HG03521 (cell line): Measurements from ENCODE around the gene CACNB2.
"Not testable (repeated sequence)": the region's sequence is repeated elsewhere in the genome, so short reads cannot be mapped to it uniquely, and the experiment has no call there.

Experiments
- ATAC-seq: cut with Tn5 transposase; IDR thresholded peaks from one replicate; pipeline ENCODE4 v1.9.1; 2021; ENCODE audit warnings: mild to moderate bottlenecking, moderate library complexity; ENCODE audit not compliant: unreplicated experiment

CACNB2 gene

GRCh38 chr10:18554479-18554878 is 414.3 kb downstream of the CACNB2 start:
- ATAC-seq, result no peak

- no peak for ATAC-seq
Measured at GRCh38 chr10:18556522-18557147, 416.4 kb downstream of the CACNB2 start.

GRCh38 chr10:18557960-18558359 is 417.7 kb downstream of the CACNB2 start:
- no peak for ATAC-seq

DNA sequence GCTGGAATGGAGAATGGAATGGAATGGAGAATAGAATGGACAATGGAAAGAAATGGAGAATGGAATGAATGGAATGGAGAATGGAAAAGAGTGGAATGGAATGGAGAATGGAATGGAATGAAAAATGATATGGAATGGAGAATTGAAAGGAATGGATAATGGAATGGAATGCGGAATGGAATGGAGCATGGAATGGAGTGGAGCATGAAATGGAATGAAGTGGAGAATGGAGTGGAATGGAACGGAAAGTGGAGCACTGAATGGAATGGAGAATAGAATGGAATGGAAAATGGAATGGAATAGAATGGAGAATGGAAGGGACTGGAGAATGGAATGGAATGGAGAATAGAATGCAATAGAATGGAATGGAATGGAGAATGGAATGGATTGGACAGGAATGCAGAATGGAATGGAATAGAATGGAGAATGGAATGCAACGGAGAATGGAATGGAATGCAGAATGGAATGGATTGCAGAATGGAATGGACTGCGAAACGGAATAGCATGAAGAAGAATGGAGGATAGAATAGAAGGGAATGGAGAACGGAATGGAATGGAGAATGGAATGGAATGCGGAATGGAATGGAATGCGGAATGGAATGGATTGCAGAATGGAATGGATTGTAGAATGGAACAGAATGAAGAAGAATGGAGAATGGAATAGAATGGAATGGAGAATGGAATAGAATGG is 421.8 kb downstream of the CACNB2 start:
- no peak for ATAC-seq

DNA sequence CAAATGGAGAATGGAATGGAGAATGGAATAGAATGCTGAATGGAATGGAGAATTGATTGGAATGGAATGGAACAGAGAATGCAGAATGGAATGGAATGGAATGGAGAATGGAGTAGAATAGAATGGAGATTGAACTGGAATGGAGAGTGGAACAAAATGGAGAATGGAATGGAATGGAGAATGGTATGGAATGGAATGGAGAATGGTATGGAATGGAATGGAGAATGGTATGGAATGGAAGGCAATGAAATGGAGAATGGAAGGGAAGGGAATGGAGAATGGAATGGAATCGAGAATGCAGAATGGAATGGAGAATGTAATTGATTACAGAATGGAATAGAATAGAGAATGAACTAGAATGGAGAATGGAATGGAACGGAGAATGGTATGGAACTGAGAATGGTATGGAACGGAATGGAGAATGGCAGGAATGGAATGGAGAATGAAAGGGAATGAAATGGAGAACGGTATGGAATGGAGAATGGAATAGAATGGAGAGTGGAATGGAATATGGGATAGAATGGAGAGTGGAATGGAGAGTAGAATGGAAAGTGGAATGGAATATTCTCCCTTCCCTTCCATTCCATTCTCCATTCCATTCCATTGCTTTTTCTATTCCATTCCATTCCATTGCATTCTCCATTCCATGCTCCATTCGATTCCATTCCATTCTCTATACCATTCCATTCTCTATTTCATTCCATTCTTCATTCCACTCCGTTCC is 422.9 kb downstream of the CACNB2 start:
- ATAC-seq, result no peak

GRCh38 chr10:18565006-18565405 is 424.8 kb downstream of the CACNB2 start:
- no peak for ATAC-seq

- no peak for ATAC-seq
Measured at GRCh38 chr10:18566177-18566576, 426.0 kb downstream of the CACNB2 start.

DNA sequence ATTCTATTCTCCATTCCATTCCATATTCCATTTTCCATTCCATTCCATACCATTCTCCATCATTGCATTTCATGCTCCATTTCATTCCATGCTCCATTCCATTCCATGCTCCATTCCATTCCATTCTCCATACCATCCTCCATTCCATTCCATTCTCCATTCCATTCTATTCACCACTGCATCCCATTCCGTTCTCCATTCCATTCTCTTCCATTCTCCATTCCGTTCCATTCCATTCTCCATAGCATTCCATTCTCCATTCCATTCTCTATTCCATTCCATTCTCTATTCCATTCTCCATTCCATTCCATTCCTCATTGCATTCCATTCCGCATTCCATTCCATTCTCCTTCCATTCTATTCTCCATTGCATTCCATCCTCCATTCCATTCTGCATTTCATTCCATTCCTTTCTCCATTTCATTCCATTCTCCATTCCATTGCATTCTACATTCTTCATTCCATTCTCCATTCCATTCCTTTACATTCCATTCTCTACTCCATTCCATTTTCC is 427.2 kb downstream of the CACNB2 start:
- no peak for ATAC-seq

DNA sequence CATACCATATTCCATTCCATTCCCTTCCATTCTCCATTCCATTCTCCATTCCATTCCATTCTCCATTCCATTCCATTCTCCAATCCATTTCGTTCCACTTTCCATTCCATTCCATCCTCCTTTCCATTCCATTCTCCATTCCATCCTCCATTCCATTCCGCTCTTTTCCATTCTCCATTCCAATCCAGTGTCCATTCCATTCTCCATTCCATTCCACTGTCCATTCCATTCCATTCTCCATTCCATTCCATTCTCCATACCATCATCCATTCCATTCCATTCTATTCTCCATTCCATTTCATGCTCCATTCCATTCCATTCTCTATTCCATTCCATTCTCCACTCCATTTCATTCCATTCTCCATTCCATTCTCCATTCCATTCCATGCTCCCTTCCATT is 430.2 kb downstream of the CACNB2 start:
- not testable (repeated sequence) for ATAC-seq

DNA sequence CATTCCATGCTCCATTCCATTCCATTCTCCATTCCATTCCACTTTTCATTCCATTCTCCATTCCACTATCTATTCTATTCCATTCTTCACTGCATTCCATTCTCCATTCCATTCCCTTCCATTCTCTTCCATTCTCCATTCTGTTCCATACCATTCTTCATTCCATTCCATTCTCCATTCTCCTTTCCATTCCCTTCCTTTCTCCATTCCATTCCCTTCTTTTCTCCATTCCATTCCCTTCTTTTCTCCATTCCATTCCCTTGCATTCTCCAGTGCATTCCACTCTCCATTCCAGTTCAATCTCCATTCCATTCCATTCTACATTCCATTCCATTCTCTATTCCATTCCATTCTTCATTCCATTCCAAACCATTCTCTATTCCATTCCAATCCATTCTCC is 430.9 kb downstream of the CACNB2 start:
- no peak for ATAC-seq

GRCh38 chr10:18571780-18572179 is 431.6 kb downstream of the CACNB2 start:
- ATAC-seq, result no peak

- no peak for ATAC-seq
Measured at GRCh38 chr10:18572959-18573561, 432.8 kb downstream of the CACNB2 start.

DNA sequence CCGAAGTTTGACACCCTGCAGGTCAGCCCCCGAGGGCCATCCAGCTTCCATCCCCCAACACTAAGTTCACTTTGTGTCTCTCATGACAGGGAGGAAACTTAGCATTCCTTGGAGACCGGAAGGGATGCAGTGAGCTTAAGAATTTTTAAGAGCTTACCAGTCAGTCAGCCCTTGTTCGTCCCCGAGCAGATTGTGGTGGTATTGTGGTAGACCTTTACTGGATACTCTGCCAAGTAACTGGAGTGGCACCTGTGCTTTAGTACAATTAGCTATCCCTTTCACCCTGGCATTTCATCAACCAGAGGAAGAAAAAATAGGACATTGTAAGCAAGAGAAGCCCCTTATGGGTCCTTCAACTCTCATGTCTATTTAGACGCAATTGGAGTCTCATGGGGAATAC is 436.4 kb downstream of the CACNB2 start:
- ATAC-seq, result no peak

- no peak for ATAC-seq
Measured at GRCh38 chr10:18577823-18578685, 437.8 kb downstream of the CACNB2 start.

- ATAC-seq, result no peak
Measured at GRCh38 chr10:18582803-18583202, 442.6 kb downstream of the CACNB2 start.

DNA sequence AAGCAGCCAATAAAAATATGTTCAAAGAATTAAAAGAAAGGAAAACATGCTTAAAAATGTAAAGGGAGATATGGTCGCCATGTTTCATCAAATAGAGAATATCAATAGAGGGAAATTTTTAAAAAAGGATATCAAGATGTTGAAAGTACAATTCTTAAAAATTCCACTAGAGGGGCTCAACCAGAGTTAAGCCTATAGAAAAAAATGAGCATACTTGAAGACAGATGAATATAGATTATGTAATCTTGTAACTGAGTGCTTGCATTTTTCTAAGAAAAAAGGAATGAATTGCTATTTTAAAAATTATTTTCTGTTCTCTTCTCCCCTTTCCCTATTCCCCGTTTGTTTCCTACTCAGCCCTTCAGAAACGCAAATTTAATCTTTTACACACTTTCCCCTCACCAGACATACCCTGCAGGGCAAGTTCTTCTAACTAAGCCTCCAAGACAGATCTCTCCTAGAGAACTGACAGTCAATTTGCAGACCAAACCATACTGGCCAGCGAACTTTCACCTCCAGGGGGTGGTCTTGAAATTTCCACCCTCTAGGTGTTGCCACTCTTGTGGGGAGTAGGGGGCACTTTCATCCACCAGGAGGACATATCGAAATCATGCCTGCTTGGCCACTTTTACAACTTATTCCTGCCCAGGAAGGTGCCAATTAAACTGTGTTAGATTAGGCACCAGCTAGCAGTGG is 443.5 kb downstream of the CACNB2 start:
- no peak for ATAC-seq

DNA sequence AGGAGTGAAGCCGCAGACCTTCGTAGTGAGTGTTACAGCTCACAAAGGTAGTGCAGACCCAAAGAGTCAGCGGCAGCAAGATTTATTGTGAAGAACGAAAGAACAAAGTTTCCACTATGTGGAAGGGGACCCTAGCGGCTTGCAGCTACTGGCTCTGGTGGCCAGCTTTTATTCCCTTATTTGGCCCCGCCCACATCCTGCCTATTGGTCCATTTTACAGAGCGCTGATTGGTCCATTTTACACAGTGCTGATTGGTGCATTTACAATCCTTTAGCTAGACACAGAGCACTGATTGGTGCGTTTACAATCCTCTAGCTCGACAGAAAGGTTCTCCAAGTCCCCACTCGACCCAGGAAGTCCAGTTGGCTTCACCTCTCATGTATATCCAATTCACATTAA is 446.4 kb downstream of the CACNB2 start:
- ATAC-seq, result not testable (repeated sequence)

DNA sequence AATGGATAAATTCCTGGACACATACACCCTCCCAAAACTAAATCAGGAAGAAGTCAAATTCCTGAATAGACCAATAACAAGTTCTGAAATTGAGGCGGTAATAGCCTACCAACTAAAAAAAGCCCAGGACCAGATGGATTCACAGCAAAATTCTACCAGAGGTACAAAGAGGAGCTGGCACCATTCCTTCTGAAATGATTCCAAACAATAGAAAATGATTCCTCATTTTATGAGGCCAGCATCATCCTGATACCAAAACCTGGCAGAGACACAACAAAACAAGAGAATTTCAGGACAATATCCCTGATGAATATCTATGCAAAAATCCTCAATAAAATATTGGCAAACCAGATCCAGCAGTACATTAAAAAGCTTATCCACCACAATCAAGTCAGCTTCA is 450.9 kb downstream of the CACNB2 start:
- not testable (repeated sequence) for ATAC-seq
